Testis (tissue), 2 donors: ENCODE data around the gene OBSCN.

Experiments used
- POLR2A ChIP-seq: fragments of 450-650 bp; IDR thresholded peaks from one replicate; pipeline ENCODE4 v1.6.1; 2017; ENCODE audit warnings: antibody characterized with exemption, mild to moderate bottlenecking, moderate library complexity
- TF ChIP-seq, protein P1 (sequence below), 3 experiments: fragments of 450-650 bp in 2 of 3; fragments of 200-600 bp in 1 of 3; sonication (generic) in 1 of 3; IDR thresholded peaks; one replicate each; pipeline ENCODE4 v1.5.1; 2016 to 2019; ENCODE audit warnings: antibody characterized with exemption in 3 of 3, mild to moderate bottlenecking in 2 of 3, moderate library complexity in 1 of 3

DNA sequence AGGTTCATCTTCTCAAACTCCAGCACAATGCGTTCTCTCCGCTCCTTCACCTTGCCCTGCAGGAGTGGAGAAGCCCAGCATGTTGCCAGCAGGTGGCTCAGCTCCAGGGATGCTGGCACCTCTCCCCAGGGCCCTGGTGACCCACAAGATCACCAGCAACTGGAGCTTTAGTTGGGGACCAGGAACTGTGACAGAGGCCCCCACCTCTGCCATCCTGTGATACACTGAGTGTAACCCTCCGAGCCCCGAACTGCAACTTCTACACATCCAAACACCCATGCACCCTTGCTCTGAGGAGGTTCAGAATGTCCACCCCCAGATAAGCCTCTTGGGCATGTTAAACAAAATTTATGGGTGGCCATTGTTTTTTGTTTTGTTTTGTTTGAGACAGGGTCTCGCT, 203.3 kb downstream of the OBSCN start:
- TF ChIP-seq, protein P1, sequence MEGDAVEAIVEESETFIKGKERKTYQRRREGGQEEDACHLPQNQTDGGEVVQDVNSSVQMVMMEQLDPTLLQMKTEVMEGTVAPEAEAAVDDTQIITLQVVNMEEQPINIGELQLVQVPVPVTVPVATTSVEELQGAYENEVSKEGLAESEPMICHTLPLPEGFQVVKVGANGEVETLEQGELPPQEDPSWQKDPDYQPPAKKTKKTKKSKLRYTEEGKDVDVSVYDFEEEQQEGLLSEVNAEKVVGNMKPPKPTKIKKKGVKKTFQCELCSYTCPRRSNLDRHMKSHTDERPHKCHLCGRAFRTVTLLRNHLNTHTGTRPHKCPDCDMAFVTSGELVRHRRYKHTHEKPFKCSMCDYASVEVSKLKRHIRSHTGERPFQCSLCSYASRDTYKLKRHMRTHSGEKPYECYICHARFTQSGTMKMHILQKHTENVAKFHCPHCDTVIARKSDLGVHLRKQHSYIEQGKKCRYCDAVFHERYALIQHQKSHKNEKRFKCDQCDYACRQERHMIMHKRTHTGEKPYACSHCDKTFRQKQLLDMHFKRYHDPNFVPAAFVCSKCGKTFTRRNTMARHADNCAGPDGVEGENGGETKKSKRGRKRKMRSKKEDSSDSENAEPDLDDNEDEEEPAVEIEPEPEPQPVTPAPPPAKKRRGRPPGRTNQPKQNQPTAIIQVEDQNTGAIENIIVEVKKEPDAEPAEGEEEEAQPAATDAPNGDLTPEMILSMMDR (IDR thresholded peaks at IDR 0.05), result no peak
- TF ChIP-seq POLR2A, result no peak
